GM12878 (cell line): ENCODE data around the gene METTL15. TPM values are rescaled to one million over a fixed set of nuclear protein-coding genes. Genes with fewer than 3 reads are reported as not detected.

Source experiments
- ATAC-seq: fragments of 200-7000 bp; cut with Tn5 transposase; 3 replicates; pipeline ENCODE4 v1.9.1; 2020; ENCODE audit warnings: mild to moderate bottlenecking, moderate library complexity
- BruUV-seq: library from RNA; stranded (reverse); fragments of 400-500 nt; replicated peaks from 2 replicates; lab custom pipeline; 2021; lab: Mats Ljungman, UMichigan
- CTCF ChIA-PET: fragments of 300-600 bp; sonication (Branson Sonifier 250); formaldehyde crosslinking; extraction: SDS; loops from one replicate; lab custom pipeline; 2021; ENCODE audit warnings: inconsistent platforms; lab: Yijun Ruan, JAX
- POLR2A ChIA-PET: fragments of 350-600 bp; formaldehyde crosslinking; extraction: SDS; loops from one replicate; lab custom pipeline; 2021; ENCODE audit warnings: inconsistent platforms; lab: Charles Lee
- RAD21 ChIA-PET: fragments of 300-600 bp; sonication (Branson Sonifier 250); formaldehyde crosslinking; loops from one replicate; lab custom pipeline; 2023; ENCODE audit warnings: antibody characterized with exemption; ENCODE audit not compliant: unreplicated experiment; lab: Charles Lee
- SMC1A ChIA-PET: fragments of 300-600 bp; sonication (Branson Sonifier 250); formaldehyde crosslinking; loops from one replicate; lab custom pipeline; 2023; ENCODE audit not compliant: unreplicated experiment, uncharacterized antibody; lab: Charles Lee
- DNase-seq: peaks from one replicate; pipeline ENCODE4 v3.0.0-alpha.2; 2011; ENCODE audit warnings: low read depth, low spot score
- FAIRE-seq: peaks from 3 replicates; lab custom pipeline; 2011; peaks lifted over from hg19 to GRCh38; lab: Jason Lieb, UNC
- H2AFZ ChIP-seq: 2 replicates; pipeline ENCODE4 v1.6.0; 2011; ENCODE audit warnings: low read depth, low read length, control low read depth; ENCODE audit not compliant: control insufficient read depth
- H3K27ac ChIP-seq: 2 replicates; pipeline ENCODE4 v1.5.1; 2011; ENCODE audit warnings: control low read depth; ENCODE audit not compliant: control insufficient read depth, insufficient read depth
- H3K27me3 ChIP-seq, 2 experiments: replicated peaks in 1 of 2; 2 replicates each; pipeline versions ENCODE4 v1.6.0 to v1.6.1; 2011; ENCODE audit warnings: low read length in 1 of 2; ENCODE audit not compliant: control insufficient read depth in 2 of 2, insufficient read depth in 2 of 2
- H3K36me3 ChIP-seq, 2 experiments: 2 replicates each; pipeline ENCODE4 v1.5.1; 2011; ENCODE audit warnings: low read length in 1 of 2; ENCODE audit not compliant: control insufficient read depth in 2 of 2, insufficient read depth in 2 of 2
- H3K4me1 ChIP-seq: 2 replicates; pipeline ENCODE4 v1.6.1; 2011; ENCODE audit warnings: mild to moderate bottlenecking, low read length, moderate library complexity, mixed read lengths; ENCODE audit not compliant: control insufficient read depth, insufficient read depth
- H3K4me2 ChIP-seq: 2 replicates; pipeline ENCODE4 v1.6.0; 2011; ENCODE audit warnings: control low read depth; ENCODE audit not compliant: control insufficient read depth, insufficient read depth
- H3K4me3 ChIP-seq: fragments of 200-600 bp; sonication (generic); 2 replicates; pipeline ENCODE4 v1.5.1; 2016
- H3K79me2 ChIP-seq: 2 replicates; pipeline ENCODE4 v1.6.0; 2011; ENCODE audit warnings: low read length; ENCODE audit not compliant: control insufficient read depth, insufficient read depth
- H3K9ac ChIP-seq: 2 replicates; pipeline ENCODE4 v1.8.0; 2011; ENCODE audit warnings: low read length, control low read depth, mixed read lengths; ENCODE audit not compliant: control insufficient read depth, insufficient read depth
- H3K9me3 ChIP-seq: replicated peaks from 3 replicates; pipeline ENCODE4 v1.5.1; 2011; ENCODE audit warnings: mild to moderate bottlenecking, low read length; ENCODE audit not compliant: control insufficient read depth, insufficient read depth
- H4K20me1 ChIP-seq: 2 replicates; pipeline ENCODE4 v1.6.0; 2011; ENCODE audit not compliant: control insufficient read depth, insufficient read depth
- ATF3 ChIP-seq: IDR thresholded peaks from 2 replicates; pipeline ENCODE4 v1.6.1; 2011; ENCODE audit warnings: low read depth, mild to moderate bottlenecking, low read length, moderate library complexity, borderline replicate concordance; ENCODE audit errors: extremely low read depth
- BCL3 ChIP-seq: IDR thresholded peaks from 2 replicates; pipeline ENCODE4 v1.6.1; 2011; ENCODE audit warnings: borderline replicate concordance, low read depth, mild to moderate bottlenecking, moderate library complexity, low read length; ENCODE audit not compliant: insufficient read depth, poor library complexity, severe bottlenecking
- CBFB ChIP-seq: IDR thresholded peaks from 2 replicates; pipeline ENCODE4 v1.6.1; 2016; ENCODE audit warnings: antibody characterized with exemption, low read depth
- EGR1 ChIP-seq, 2 experiments: IDR thresholded peaks; 1 replicate in 1 of 2; 2 replicates in 1 of 2; pipeline ENCODE4 v1.6.1; 2011 to 2012; ENCODE audit warnings: low read depth in 2 of 2, low read length in 2 of 2, borderline replicate concordance in 1 of 2, mild to moderate bottlenecking in 1 of 2, moderate library complexity in 1 of 2
- ETV6 ChIP-seq, 2 experiments: fragments of 450-650 bp in 1 of 2; IDR thresholded peaks in 1 of 2; conservative IDR thresholded peaks in 1 of 2; 2 replicates each; pipeline ENCODE4 v1.6.1; 2014; ENCODE audit warnings: antibody characterized with exemption in 1 of 2, borderline replicate concordance in 1 of 2, low read depth in 1 of 2, mild to moderate bottlenecking in 1 of 2, moderate library complexity in 1 of 2
- MEF2B ChIP-seq: fragments of 450-650 bp; IDR thresholded peaks from 2 replicates; pipeline ENCODE4 v1.6.1; 2018; ENCODE audit warnings: mild to moderate bottlenecking, moderate library complexity; ENCODE audit not compliant: partially characterized antibody, poor library complexity, severe bottlenecking
- MTA2 ChIP-seq: fragments of 450-650 bp; IDR thresholded peaks from 2 replicates; pipeline ENCODE4 v1.6.1; 2016; ENCODE audit warnings: low read depth, mild to moderate bottlenecking, moderate library complexity
- MYC ChIP-seq: IDR thresholded peaks from 2 replicates; pipeline ENCODE4 v1.6.1; 2011; ENCODE audit warnings: mild to moderate bottlenecking, low read length, moderate library complexity, inconsistent platforms; ENCODE audit not compliant: insufficient read depth, insufficient replicate concordance, insufficient read length, severe bottlenecking
- NKRF ChIP-seq: fragments of 450-650 bp; conservative IDR thresholded peaks from 2 replicates; pipeline ENCODE4 v1.6.1; 2017; ENCODE audit warnings: mild to moderate bottlenecking, moderate library complexity
- NR2F1 ChIP-seq: fragments of 450-650 bp; conservative IDR thresholded peaks from 2 replicates; pipeline ENCODE4 v1.6.1; 2017; ENCODE audit warnings: mild to moderate bottlenecking
- NRF1 ChIP-seq: conservative IDR thresholded peaks from 2 replicates; pipeline ENCODE4 v1.6.1; 2011; ENCODE audit warnings: mild to moderate bottlenecking, low read depth, low read length, improper control_type of control experiment
- POLR2AphosphoS2 ChIP-seq: IDR thresholded peaks from 2 replicates; pipeline ENCODE4 v1.6.1; 2011; ENCODE audit warnings: low read depth, mild to moderate bottlenecking, low read length, improper control_type of control experiment, moderate library complexity
- RFX5 ChIP-seq: IDR thresholded peaks from 2 replicates; pipeline ENCODE4 v1.6.1; 2011; ENCODE audit warnings: low read depth, low read length, improper control_type of control experiment
- STAT1 ChIP-seq: fragments of 450-650 bp; conservative IDR thresholded peaks from 2 replicates; pipeline ENCODE4 v1.6.1; 2014; ENCODE audit warnings: antibody characterized with exemption, mild to moderate bottlenecking
- ZNF24 ChIP-seq: fragments of 450-650 bp; IDR thresholded peaks from 2 replicates; pipeline ENCODE4 v1.6.1; 2017; ENCODE audit warnings: antibody characterized with exemption, mild to moderate bottlenecking
- ZNF274 ChIP-seq: IDR thresholded peaks from one replicate; pipeline ENCODE4 v1.8.0; 2011; ENCODE audit not compliant: insufficient read length, insufficient read depth
- ZNF592 ChIP-seq: fragments of 450-650 bp; IDR thresholded peaks from 2 replicates; pipeline ENCODE4 v1.6.1; 2017; ENCODE audit warnings: mild to moderate bottlenecking, moderate library complexity
- in situ Hi-C: fragments of 300-500 bp; cut with MboI; formaldehyde crosslinking; loops from 9 replicates; pipeline ENCODE4 v1.14.3; 2018; ENCODE audit warnings: mixed read lengths
- intact Hi-C: fragments of 100-400 bp; cut with micrococcal nuclease; formaldehyde crosslinking; loops from one replicate; pipeline ENCODE4 v1.14.2; 2022; ENCODE audit not compliant: unreplicated experiment
- polyA plus RNA-seq, 11 experiments: library from polyadenylated mRNA; depleted of rRNA in 4 of 11; unstranded in 6 of 11; stranded (reverse) in 5 of 11; fragments of >200 nt; fragmentation: Nextera tagmentation in 4 of 11; fragmentation: Illumina TruSeq in 1 of 11; extraction: Ambion mirVana in 4 of 11; extraction: Trizol in 1 of 11; gene quantifications; 1 replicate in 1 of 11; 2 replicates in 10 of 11; pipeline versions ENCODE4 v1.2.1 to v1.2.3, GENCODE V29; 2011 to 2016; ENCODE audit warnings: inconsistent platforms in 2 of 11, missing spikeins in 2 of 11, low read depth in 1 of 11
- total RNA-seq, 4 experiments: library from RNA; depleted of rRNA in 3 of 4; stranded (reverse); fragments of >200 nt in 3 of 4; fragmentation: Illumina TruSeq in 1 of 4; extraction: Trizol in 1 of 4; gene quantifications; 2 replicates each; pipeline versions ENCODE4 v1.2.1 to v1.2.3, GENCODE V29; 2013 to 2021

METTL15 gene
- total and polyA plus RNA-seq, 10 of the 15 experiments (the other 5 are each of a cell fraction or from before 2014, with no cell fraction given) = 7.9 to 16.9 (median 14.4) TPM

- Histone ChIP-seq H3K9ac (no peak overlapping the region), H3K27ac (no peak overlapping the region), H3K9me3 (peaks cover 2% of the 10 kb centered on the region; the same call in 2 of the 3 replicates), H3K4me2 (no peak overlapping the region), H3K4me3 (no peak overlapping the region), H2AFZ (no peak overlapping the region), H3K4me1 (no peaks in the 10 kb centered on the region), H3K79me2 (no peaks in the 10 kb centered on the region), H4K20me1 (no peaks in the 10 kb centered on the region), H3K36me3 (no peaks in the 10 kb centered on the region), H3K27me3 (no peaks in the 10 kb centered on the region)
- ChIA-PET SMC1A (no interaction called here), POLR2A (no interaction called here), RAD21 (no interaction called here), CTCF (interaction anchor here (0.6 to 0.8 kb wide), 2 partner anchors 397 to 401 kb away, joined by 3 read pairs; no protein-coding TSS in a partner anchor)
- TF ChIP-seq STAT1 = no peak
- no peak for TF ChIP-seq BCL3
- no peak for TF ChIP-seq MYC
- no peak for TF ChIP-seq NKRF
- TF ChIP-seq ZNF592 = no peak
- TF ChIP-seq MTA2 = no peak
- no peak for TF ChIP-seq ETV6 (conservative IDR thresholded peaks at IDR 0.05 in 1 of 2, IDR thresholded peaks at IDR 0.05 in 1 of 2; ENCODE audit: borderline replicate concordance in 1 of 2, low read depth in 1 of 2)
- no peak for TF ChIP-seq ZNF24
- TF ChIP-seq POLR2AphosphoS2 = no peak
- no peak for TF ChIP-seq NR2F1
- no peak for TF ChIP-seq ATF3
- no peak for TF ChIP-seq MEF2B
- TF ChIP-seq NRF1 = no peak
- TF ChIP-seq RFX5 = no peak
- no peak for TF ChIP-seq ZNF274
- no peak for TF ChIP-seq EGR1 (IDR thresholded peaks at IDR 0.05; ENCODE audit: borderline replicate concordance in 1 of 2, low read depth in 2 of 2, low read length in 2 of 2)
- TF ChIP-seq CBFB = no peak
- intact Hi-C loops = no loop called here
- DNase-seq (no peak), FAIRE-seq (no peak), ATAC-seq (no peak)
- BruUV-seq = no TSS peak
- in situ Hi-C loops = no loop called here
Observed at GRCh38 chr11:28241760-28242159, 133.6 kb downstream of the METTL15 start.
